Measurements from ENCODE around the gene NTRK1. TPM values are rescaled to one million over a fixed set of nuclear protein-coding genes. Genes with fewer than 3 reads are reported as not detected.

The NTRK1 gene
- polyA plus RNA-seq, 1 experiment: 0.02 TPM

GRCh38 chr1:156845055-156845952, 15.4 kb upstream of the NTRK1 start:
- TF ChIP-seq, protein P1, sequence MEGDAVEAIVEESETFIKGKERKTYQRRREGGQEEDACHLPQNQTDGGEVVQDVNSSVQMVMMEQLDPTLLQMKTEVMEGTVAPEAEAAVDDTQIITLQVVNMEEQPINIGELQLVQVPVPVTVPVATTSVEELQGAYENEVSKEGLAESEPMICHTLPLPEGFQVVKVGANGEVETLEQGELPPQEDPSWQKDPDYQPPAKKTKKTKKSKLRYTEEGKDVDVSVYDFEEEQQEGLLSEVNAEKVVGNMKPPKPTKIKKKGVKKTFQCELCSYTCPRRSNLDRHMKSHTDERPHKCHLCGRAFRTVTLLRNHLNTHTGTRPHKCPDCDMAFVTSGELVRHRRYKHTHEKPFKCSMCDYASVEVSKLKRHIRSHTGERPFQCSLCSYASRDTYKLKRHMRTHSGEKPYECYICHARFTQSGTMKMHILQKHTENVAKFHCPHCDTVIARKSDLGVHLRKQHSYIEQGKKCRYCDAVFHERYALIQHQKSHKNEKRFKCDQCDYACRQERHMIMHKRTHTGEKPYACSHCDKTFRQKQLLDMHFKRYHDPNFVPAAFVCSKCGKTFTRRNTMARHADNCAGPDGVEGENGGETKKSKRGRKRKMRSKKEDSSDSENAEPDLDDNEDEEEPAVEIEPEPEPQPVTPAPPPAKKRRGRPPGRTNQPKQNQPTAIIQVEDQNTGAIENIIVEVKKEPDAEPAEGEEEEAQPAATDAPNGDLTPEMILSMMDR (IDR thresholded peaks at IDR 0.05; ENCODE audit: insufficient read depth, low read depth, low read length): no peak; the same call in 1 of the 2 replicates
- H3K27me3 ChIP-seq (ENCODE audit: control insufficient read depth, insufficient read depth, low read length): peaks cover 58% of the 10 kb centered on the region
- DNase-seq (ENCODE audit: low read depth): no peak
- ChIA-PET CTCF (interaction anchor here (4.3 kb wide), 1 partner anchor 118 kb away, joined by 20 read pairs; the partner anchor contains the start of gene METTL25B), POLR2A (no interaction called here)
- no peak overlapping the region for H3K4me3 ChIP-seq (ENCODE audit: low read depth, low read length)
- no peaks in the 10 kb centered on the region for H3K36me3 ChIP-seq (ENCODE audit: control insufficient read depth, insufficient read depth, low read length)

DNA sequence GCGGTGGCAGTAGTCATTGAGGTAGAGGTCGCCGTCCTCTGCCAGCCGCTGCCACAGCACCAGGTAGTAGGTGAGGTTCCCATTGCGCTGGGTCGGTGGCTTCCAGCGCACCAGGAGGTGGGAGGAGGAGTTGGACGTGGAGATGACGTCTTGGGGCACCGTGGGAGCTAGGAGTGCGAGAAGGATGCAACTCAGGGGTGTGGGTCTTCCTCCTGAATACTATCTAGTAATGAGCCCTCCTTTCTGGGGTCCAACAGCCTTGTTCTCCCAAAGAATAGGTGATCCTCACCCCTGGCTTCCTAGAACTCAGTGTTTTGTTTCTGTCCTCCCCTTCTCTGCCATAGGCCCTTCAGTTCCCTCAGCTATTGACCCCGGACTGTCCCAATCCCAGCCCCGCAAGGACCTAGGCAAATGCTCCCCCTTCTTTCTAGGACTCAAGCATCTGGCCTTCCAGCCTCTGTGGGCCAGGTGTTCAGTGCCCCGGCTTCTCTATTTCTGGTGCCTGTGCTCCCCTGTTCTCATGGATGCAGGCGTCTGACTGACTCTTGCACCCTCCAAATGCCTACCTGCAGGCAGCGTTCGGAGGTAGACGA, 14.6 kb upstream of the NTRK1 start:
- no peak for DNase-seq (ENCODE audit: low read depth)
- Histone ChIP-seq H3K27me3 (ENCODE audit: control insufficient read depth, insufficient read depth, low read length) (peaks cover 58% of the 10 kb centered on the region), H3K36me3 (ENCODE audit: control insufficient read depth, insufficient read depth, low read length) (no peaks in the 10 kb centered on the region), H3K4me3 (ENCODE audit: low read depth, low read length) (no peak overlapping the region)
- TF ChIP-seq, protein P1 (IDR thresholded peaks at IDR 0.05; ENCODE audit: insufficient read depth, low read depth, low read length): no peak
- CTCF ChIA-PET: interaction anchor here (0.7 to 5.0 kb wide), 4 partner anchors 8 to 119 kb away, joined by 3 to 43 read pairs (median 22); partner anchors contain the start of genes METTL25B and NTRK1
- POLR2A ChIA-PET: no interaction called here

DNA sequence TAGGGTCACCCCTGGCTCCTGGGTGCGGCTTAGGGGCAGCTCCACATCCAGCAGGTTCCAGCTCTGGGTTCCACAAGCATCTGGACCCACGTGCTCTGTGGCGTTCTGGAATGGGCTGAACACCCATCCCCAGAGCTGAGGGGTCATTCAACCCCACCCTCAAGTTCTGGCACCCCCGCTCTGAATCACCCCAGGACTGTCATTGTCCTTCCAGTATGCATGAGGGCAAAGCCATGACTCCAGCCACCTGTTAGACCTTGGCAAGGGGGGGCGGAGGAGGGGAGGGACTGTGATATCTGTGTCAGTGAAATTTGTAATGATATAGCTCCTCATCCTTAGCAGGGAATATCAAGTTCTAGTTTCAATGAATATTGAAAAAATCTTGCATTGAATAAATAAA, 14.0 kb upstream of the NTRK1 start:
- H3K27me3 ChIP-seq (ENCODE audit: control insufficient read depth, insufficient read depth, low read length): peaks cover 57% of the 10 kb centered on the region
- no peak overlapping the region for H3K4me3 ChIP-seq (ENCODE audit: low read depth, low read length)
- TF ChIP-seq, protein P1 (IDR thresholded peaks at IDR 0.05; ENCODE audit: insufficient read depth, low read depth, low read length): no peak
- no peaks in the 10 kb centered on the region for H3K36me3 ChIP-seq (ENCODE audit: control insufficient read depth, insufficient read depth, low read length)
- no peak for DNase-seq (ENCODE audit: low read depth)
- ChIA-PET POLR2A (no interaction called here), CTCF (interaction anchor here (0.7 to 5.0 kb wide), 5 partner anchors 8 to 120 kb away, joined by 3 to 43 read pairs (median 20); partner anchors contain the start of genes METTL25B and NTRK1)

DNA sequence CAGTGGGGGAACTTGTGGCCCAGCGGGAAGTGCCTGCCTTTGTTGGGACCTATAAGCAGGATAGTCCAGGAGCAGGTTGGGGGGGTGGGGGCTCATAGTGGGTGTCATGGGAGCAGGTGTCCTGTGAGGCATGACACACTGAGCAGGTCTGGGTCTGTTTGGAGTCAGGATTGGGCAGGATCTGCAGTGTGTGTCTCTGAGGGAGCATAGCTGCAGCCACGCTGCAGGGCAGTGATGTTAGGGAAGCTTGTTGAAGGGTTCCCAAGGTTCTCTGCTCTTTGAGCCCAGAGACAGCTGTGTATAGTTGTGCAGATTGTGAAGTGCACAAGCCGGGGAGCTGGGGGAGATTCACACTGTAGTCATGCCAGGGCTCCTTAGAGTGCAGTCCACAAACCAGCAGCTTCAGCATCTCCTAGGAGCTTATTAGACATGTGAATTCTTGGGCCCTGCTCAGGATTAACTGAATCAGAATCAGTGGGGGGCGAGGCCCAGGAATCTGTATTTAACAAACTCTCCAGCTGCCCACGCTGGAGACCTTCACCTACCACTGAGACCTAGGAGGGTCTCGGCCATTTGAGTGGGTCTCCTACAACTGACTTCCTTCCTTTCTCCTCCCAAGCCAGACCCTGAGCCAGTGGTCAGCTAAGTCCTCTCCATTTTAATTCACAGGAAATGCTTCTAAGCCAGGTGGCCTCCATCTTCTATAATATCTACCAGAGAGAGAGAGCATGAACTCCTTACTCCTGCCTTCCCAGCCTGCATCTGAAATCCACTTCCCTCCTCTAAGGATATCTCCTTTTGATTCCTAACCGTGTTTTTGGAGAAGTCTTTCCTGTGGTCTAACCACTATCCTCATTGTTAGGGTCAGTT, 12.8 kb upstream of the NTRK1 start:
- peaks cover 57% of the 10 kb centered on the region for H3K27me3 ChIP-seq (ENCODE audit: control insufficient read depth, insufficient read depth, low read length)
- POLR2A ChIA-PET: no interaction called here
- no peak for DNase-seq (ENCODE audit: low read depth)
- H3K4me3 ChIP-seq (ENCODE audit: low read depth, low read length): no peak overlapping the region
- TF ChIP-seq, protein P1 (IDR thresholded peaks at IDR 0.05; ENCODE audit: insufficient read depth, low read depth, low read length): no peak
- CTCF ChIA-PET: interaction anchor here (0.8 to 5.0 kb wide), 5 partner anchors 10 to 121 kb away, joined by 3 to 43 read pairs (median 20); partner anchors contain the start of genes METTL25B and NTRK1
- H3K36me3 ChIP-seq (ENCODE audit: control insufficient read depth, insufficient read depth, low read length): no peaks in the 10 kb centered on the region
